ENCODE measurements around the gene BPIFB4.
"Not testable (repeated sequence)": the region's sequence is repeated elsewhere in the genome, so short reads cannot be mapped to it uniquely, and the experiment has no call there.

BPIFB4 gene

DNA sequence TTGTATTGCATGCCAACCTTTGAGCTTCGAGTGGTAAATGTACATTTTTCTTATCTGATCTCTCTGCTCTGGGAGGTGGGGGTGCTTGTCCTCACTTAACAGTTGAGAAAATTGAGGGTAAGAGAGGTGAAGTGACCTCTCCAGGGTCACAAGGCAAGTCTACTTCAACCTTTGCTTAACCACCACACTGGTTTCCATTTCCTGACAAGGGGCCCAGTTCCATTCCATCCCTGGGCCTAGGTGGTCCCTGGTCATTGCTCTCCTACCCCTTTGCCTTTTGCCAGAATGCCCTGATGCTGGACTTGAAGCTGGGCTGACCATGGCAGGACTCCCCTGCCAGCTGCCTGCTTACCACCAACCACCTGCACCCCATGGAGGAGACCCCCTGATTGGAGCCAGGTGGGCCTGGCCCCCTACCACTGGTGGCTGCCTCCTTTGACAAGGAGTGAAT is 35.7 kb upstream of the BPIFB4 start:
- no peak overlapping the region for H3K4me3 ChIP-seq (ENCODE audit: low read length)
- H3K4me1 ChIP-seq (ENCODE audit: insufficient read depth, low read length) = no peaks in the 10 kb centered on the region
- no peak overlapping the region for H3K9ac ChIP-seq (ENCODE audit: low read depth, low read length)
- H3K36me3 ChIP-seq (ENCODE audit: insufficient read depth, low read depth, low read length) = no peaks in the 10 kb centered on the region
- no peaks in the 10 kb centered on the region; the same call in 1 of the 2 replicates for H3K27me3 ChIP-seq (ENCODE audit: insufficient read depth, low read length)
- peaks cover 7% of the 10 kb centered on the region; the same call in 1 of the 2 replicates for H3K9me3 ChIP-seq (ENCODE audit: insufficient read depth, low read depth, low read length)
- H3K27ac ChIP-seq (ENCODE audit: low read length) = no peak overlapping the region

DNA sequence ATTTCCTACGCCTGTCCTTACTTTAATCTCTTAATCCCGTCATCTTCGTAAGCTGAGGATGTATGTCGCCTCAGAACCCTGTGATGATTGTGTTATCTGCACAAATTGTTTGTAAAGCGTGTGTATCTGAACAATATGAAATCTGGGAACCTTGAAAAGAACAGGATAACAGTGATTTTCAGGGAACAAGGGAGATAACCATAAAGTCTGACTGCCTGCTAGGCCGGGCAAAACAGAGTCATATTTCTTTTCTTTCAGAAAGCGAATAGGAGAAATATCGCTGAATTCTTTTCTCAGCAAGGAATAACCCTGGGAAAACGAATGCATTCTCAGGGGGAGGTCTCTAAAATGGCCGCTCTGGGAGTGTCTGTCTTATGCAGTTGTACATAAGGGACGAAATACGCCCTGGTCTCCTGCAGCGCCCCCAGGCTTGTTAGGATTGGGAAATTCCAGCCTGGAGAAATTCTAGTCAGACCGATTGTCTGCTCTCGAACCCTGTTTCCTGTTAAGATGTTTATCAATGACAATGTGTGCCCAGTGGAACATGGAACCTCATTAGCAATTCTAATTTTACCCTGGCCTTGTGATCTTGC is 34.2 kb upstream of the BPIFB4 start:
- not testable (repeated sequence) for H3K9me3 ChIP-seq (ENCODE audit: insufficient read depth, low read depth, low read length); H3K4me3 ChIP-seq (ENCODE audit: low read length); H3K9ac ChIP-seq (ENCODE audit: low read depth, low read length); H3K27me3 ChIP-seq (ENCODE audit: insufficient read depth, low read length); H3K27ac ChIP-seq (ENCODE audit: low read length); H3K4me1 ChIP-seq (ENCODE audit: insufficient read depth, low read length); H3K36me3 ChIP-seq (ENCODE audit: insufficient read depth, low read depth, low read length)

DNA sequence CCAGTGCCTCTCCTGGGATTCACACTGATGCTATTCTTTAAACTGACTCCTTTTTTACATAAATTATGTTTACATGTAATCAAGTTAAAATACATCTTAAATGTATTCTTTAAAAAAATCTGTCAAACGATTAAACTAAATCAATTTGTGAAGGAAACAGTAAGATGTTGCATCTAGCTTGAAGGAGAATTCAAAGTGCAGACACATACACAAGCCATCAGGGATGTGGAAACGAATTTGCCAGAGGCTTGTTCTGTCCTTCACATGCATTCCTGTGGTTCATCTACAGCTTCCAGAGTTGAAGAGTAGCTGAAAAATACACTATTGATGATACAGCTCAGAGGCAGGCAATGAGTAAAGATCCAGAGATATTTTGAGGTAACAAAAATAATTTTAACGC is 33.0 kb upstream of the BPIFB4 start:
- H3K4me3 ChIP-seq (ENCODE audit: low read length) = no peak overlapping the region
- H3K36me3 ChIP-seq (ENCODE audit: insufficient read depth, low read depth, low read length) = no peaks in the 10 kb centered on the region
- no peaks in the 10 kb centered on the region for H3K4me1 ChIP-seq (ENCODE audit: insufficient read depth, low read length)
- no peak overlapping the region for H3K27ac ChIP-seq (ENCODE audit: low read length)
- peaks cover 7% of the 10 kb centered on the region; the same call in 1 of the 2 replicates for H3K9me3 ChIP-seq (ENCODE audit: insufficient read depth, low read depth, low read length)
- no peaks in the 10 kb centered on the region for H3K27me3 ChIP-seq (ENCODE audit: insufficient read depth, low read length)
- H3K9ac ChIP-seq (ENCODE audit: low read depth, low read length) = no peak overlapping the region

DNA sequence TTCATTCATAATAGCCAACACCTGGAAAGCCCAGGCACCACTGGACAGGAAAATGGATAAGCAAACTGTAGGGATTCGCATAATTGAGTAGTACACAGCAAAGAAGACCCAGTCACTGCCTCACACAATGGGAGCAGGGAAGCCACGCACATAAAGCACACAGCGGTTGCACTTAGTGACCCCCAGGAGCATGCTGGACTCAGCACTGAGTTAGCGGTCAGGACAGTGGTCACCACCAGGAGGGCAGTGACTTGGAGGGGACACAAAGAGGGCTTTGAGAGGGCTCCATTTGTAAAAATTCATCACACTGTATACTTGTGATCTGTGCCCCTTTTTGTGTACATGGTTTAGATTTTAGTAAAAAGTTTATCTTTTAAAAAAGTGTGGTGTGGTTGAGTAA is 28.1 kb upstream of the BPIFB4 start:
- H3K27me3 ChIP-seq (ENCODE audit: insufficient read depth, low read length) = no peaks in the 10 kb centered on the region
- H3K9ac ChIP-seq (ENCODE audit: low read depth, low read length) = no peak overlapping the region
- no peak overlapping the region for H3K27ac ChIP-seq (ENCODE audit: low read length)
- H3K36me3 ChIP-seq (ENCODE audit: insufficient read depth, low read depth, low read length) = no peaks in the 10 kb centered on the region
- H3K4me1 ChIP-seq (ENCODE audit: insufficient read depth, low read length) = no peaks in the 10 kb centered on the region
- H3K4me3 ChIP-seq (ENCODE audit: low read length) = no peak overlapping the region
- no peaks in the 10 kb centered on the region for H3K9me3 ChIP-seq (ENCODE audit: insufficient read depth, low read depth, low read length)

DNA sequence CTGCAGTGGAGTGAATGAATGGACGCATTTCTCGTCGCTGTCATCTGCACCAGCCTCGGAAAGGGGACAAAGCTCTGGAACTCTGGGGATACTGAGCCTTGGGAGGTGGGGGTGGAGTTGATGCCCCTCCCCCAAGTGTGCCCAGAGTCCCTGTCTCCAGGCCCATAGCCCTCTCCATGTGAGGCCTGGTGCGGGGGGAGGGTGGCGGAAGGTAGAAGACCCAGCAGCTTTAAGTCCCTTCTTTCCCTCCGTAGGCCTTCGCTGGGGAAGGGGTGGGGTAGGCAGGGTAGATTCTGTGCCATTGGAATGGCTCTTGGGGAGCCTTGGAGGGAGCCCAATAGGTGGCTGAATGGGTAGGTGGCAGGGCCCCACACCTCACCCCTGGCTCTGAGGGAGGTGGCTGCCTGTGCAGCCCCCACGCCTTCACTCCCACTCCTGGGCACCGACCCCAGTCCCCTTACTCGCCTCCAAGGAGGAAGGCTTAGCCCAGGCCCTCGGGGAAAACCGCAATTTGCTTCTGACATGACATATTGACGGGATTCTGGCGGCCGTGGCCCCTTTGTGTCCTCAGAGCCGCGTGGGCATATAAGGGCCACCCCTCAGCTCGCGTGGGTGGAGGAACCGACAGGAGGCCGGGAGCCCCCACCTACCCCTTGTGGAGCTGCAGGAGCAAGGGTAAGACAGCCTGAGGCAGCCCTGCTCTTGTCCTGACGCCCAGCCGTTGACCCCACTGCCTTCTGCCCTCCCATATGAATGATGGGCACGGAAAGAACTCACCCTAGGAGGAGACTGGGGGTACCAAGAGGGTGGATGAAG is 25.9 kb upstream of the BPIFB4 start, which contains the start of gene BPIFB3:
BPIFB3 (plus strand) TSS at position 613 of the 816 bp plus-strand sequence. CDS start 1,533 bp downstream, outside the sequence.
- Histone ChIP-seq H3K36me3 (ENCODE audit: insufficient read depth, low read depth, low read length) (no peaks in the 10 kb centered on the region), H3K9ac (ENCODE audit: low read depth, low read length) (no peak within 1 kb of the TSS), H3K4me1 (ENCODE audit: insufficient read depth, low read length) (no peaks in the 10 kb centered on the region), H3K27me3 (ENCODE audit: insufficient read depth, low read length) (no peaks in the 10 kb centered on the region), H3K9me3 (ENCODE audit: insufficient read depth, low read depth, low read length) (no peaks in the 10 kb centered on the region), H3K4me3 (ENCODE audit: low read length) (no peak within 1 kb of the TSS), H3K27ac (ENCODE audit: low read length) (no peak within 1 kb of the TSS)

DNA sequence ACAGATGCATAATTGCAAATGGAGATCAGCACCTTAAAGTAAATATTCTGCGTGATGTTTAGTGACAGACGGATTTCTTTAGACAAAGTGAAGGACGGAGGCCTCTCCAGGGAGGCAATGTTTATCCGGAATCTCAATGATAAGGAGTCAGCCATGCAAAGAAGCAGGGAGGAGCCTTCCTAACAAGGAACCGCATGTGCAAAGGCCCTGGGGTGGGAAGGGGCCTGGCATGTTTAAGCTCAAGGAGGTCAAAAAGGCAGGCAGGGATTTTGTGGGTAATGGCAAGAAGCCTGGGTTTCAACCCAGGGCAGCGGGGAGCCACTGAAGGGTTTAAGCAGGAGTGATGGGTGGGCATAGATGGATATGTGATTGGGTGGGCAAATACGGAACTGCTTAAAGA is 25.1 kb upstream of the BPIFB4 start:
- H3K27me3 ChIP-seq (ENCODE audit: insufficient read depth, low read length) = no peaks in the 10 kb centered on the region
- no peak overlapping the region for H3K4me3 ChIP-seq (ENCODE audit: low read length)
- no peaks in the 10 kb centered on the region for H3K36me3 ChIP-seq (ENCODE audit: insufficient read depth, low read depth, low read length)
- no peak overlapping the region for H3K27ac ChIP-seq (ENCODE audit: low read length)
- no peaks in the 10 kb centered on the region for H3K4me1 ChIP-seq (ENCODE audit: insufficient read depth, low read length)
- H3K9me3 ChIP-seq (ENCODE audit: insufficient read depth, low read depth, low read length) = no peaks in the 10 kb centered on the region
- no peak overlapping the region for H3K9ac ChIP-seq (ENCODE audit: low read depth, low read length)

DNA sequence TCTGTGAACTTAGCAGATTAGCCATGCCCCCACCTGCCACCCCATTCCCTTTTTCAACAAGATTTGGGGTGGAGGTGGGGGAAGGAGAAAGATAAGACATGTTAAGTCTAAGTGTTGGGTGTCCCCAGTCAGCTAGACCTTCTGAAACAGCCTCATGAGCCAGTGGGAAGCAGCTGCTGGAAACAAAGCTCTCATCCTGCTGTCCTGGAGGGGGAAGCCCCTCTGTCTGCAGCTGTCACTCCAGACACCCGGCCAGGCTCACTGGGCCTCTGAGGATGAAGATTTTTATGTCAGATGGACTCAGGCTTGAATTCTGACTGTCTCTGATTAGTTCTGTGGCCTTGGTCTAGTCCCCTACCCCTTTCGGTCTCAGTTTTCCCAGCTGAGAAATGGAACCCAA is 24.7 kb upstream of the BPIFB4 start:
- H3K9me3 ChIP-seq (ENCODE audit: insufficient read depth, low read depth, low read length) = no peaks in the 10 kb centered on the region
- H3K27ac ChIP-seq (ENCODE audit: low read length) = no peak overlapping the region
- H3K4me1 ChIP-seq (ENCODE audit: insufficient read depth, low read length) = no peaks in the 10 kb centered on the region
- no peak overlapping the region for H3K4me3 ChIP-seq (ENCODE audit: low read length)
- no peak overlapping the region for H3K9ac ChIP-seq (ENCODE audit: low read depth, low read length)
- no peaks in the 10 kb centered on the region for H3K27me3 ChIP-seq (ENCODE audit: insufficient read depth, low read length)
- H3K36me3 ChIP-seq (ENCODE audit: insufficient read depth, low read depth, low read length) = no peaks in the 10 kb centered on the region

DNA sequence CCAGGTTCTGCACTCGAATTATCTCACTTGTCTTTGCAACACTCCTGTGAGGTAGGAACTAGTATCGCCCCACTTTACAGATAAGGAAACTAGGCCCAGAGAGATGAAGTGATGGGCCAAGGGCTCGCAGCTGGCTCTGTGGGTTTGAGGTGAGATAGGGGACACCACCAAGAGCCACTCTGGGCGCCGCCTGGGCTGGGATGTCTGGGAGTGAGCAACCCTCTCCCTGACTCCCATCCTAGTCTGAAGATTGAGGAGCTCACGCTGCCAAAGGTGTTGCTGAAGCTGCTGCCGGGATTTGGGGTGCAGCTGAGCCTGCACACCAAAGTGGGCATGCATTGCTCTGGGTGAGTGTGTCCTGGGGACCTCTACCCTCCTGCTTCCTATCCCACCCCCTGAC is 20.3 kb upstream of the BPIFB4 start:
- no peaks in the 10 kb centered on the region for H3K9me3 ChIP-seq (ENCODE audit: insufficient read depth, low read depth, low read length)
- H3K4me1 ChIP-seq (ENCODE audit: insufficient read depth, low read length) = no peaks in the 10 kb centered on the region
- no peak overlapping the region for H3K9ac ChIP-seq (ENCODE audit: low read depth, low read length)
- H3K27ac ChIP-seq (ENCODE audit: low read length) = no peak overlapping the region
- no peaks in the 10 kb centered on the region for H3K36me3 ChIP-seq (ENCODE audit: insufficient read depth, low read depth, low read length)
- H3K27me3 ChIP-seq (ENCODE audit: insufficient read depth, low read length) = no peaks in the 10 kb centered on the region
- no peak overlapping the region for H3K4me3 ChIP-seq (ENCODE audit: low read length)

DNA sequence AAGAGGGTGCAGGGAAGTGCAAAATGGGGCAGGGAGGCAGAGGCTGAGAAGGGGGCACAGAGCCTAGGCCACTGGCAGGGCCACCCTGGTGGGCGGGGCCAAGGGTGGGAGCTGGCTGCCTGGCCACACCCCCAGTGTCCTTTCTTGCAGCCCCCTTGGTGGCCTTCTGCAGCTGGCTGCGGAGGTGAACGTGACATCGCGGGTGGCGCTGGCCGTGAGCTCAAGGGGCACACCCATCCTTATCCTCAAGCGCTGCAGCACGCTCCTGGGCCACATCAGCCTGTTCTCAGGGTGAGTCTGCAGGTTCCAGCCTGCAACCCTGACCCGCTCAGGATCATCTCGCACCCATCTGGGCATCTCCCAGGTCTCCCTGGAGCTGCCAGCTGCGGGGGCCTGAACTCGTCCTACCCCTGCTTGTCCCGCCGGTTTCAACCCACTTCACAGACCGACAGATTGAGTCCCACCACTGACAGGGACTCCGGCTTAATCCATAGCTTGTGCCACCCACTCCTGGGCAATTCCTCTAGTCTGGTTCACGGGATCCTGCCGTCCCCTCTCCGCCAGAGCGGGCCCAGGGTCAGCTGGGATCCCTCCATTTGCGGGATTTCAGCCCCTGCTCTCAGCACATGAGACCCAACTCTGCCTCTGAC is 19.6 kb upstream of the BPIFB4 start:
- no peaks in the 10 kb centered on the region for H3K36me3 ChIP-seq (ENCODE audit: insufficient read depth, low read depth, low read length)
- H3K9ac ChIP-seq (ENCODE audit: low read depth, low read length) = no peak overlapping the region
- H3K4me1 ChIP-seq (ENCODE audit: insufficient read depth, low read length) = no peaks in the 10 kb centered on the region
- no peaks in the 10 kb centered on the region for H3K9me3 ChIP-seq (ENCODE audit: insufficient read depth, low read depth, low read length)
- H3K27me3 ChIP-seq (ENCODE audit: insufficient read depth, low read length) = no peaks in the 10 kb centered on the region
- H3K4me3 ChIP-seq (ENCODE audit: low read length) = no peak overlapping the region
- no peak overlapping the region for H3K27ac ChIP-seq (ENCODE audit: low read length)

DNA sequence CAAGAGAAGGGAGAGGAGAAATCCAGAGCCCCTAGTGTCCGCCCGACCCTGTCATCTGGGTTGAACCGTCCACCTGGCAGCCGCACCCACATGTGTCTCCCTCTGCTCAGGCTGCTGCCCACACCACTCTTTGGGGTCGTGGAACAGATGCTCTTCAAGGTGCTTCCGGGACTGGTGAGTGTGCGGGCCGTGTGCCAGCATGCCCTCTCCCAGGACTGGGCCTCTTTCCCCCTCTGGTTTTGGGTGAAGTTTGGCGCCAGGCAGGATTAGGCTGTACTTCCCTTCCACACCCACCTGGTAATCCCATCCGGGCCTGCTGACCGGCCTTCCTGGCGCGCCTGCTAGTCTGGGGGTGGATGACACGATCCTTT is 17.8 kb upstream of the BPIFB4 start:
- Histone ChIP-seq H3K4me3 (ENCODE audit: low read length) (no peak overlapping the region), H3K27me3 (ENCODE audit: insufficient read depth, low read length) (no peaks in the 10 kb centered on the region)

DNA sequence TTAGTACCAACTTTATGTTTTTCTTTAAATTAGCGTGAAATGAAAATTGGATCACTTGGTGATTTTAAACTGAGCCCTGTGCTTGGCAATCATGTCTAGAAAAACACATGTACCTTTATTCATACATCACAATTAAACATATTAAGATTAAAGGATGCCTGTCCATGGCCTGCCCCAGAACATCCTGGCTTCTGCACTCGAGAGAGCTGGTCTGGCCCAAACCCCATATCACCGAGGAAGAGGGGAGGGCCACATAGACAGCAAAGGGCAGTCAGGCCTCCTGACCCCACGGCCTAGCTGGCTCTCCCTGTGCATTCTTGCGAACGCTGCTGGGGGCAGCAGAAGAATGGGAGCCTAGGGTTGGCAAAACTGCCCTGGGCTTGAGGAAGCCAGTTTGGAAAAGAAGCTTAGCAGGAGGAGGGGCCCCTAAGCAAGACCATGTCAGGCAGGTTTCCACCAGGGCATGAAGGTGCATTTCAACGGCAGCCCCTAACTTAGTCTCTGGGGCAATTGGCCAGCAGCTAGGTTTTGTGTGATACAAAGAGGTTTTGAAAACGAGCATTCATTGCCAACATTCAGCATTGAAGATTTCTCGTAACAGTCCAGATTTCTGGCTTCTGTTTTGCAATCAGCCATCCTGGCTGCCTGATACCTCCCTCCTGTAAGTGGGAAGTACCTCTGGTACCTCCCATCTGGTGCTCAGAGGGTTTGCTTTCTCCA is 17.2 kb upstream of the BPIFB4 start:
- Histone ChIP-seq H3K27me3 (ENCODE audit: insufficient read depth, low read length) (no peaks in the 10 kb centered on the region), H3K36me3 (ENCODE audit: insufficient read depth, low read depth, low read length) (no peaks in the 10 kb centered on the region), H3K4me1 (ENCODE audit: insufficient read depth, low read length) (no peaks in the 10 kb centered on the region), H3K27ac (ENCODE audit: low read length) (no peak overlapping the region), H3K9ac (ENCODE audit: low read depth, low read length) (no peak overlapping the region; the same call in 1 of the 2 replicates), H3K4me3 (ENCODE audit: low read length) (no peak overlapping the region), H3K9me3 (ENCODE audit: insufficient read depth, low read depth, low read length) (no peaks in the 10 kb centered on the region)

More for the DNA sequence above, 17.8 kb upstream of the BPIFB4 start:
- no peak overlapping the region for H3K27ac ChIP-seq (ENCODE audit: low read length)
- H3K9me3 ChIP-seq (ENCODE audit: insufficient read depth, low read depth, low read length) = no peaks in the 10 kb centered on the region
- no peaks in the 10 kb centered on the region for H3K36me3 ChIP-seq (ENCODE audit: insufficient read depth, low read depth, low read length)
- no peak overlapping the region for H3K9ac ChIP-seq (ENCODE audit: low read depth, low read length)
- no peaks in the 10 kb centered on the region for H3K4me1 ChIP-seq (ENCODE audit: insufficient read depth, low read length)

Data from iPS-20b (cell line).